RPMI8226 (cell line): Measurements from ENCODE around the gene PSMB9.
A peak's percentile ranks its signal among the peaks of the same experiment; 100 is the strongest.
"Not testable (repeated sequence)": the region's sequence is repeated elsewhere in the genome, so short reads cannot be mapped to it uniquely, and the experiment has no call there.

Experiments
- DNase-seq: peaks from one replicate; pipeline ENCODE4 v3.0.0-alpha.2; 2015

Gene PSMB9

GRCh38 chr6:32853541-32854375 is at the start of gene PSMB9, which contains the start of gene TAP1:
Gene PSMB9, plus strand, starts transcription at chr6:32854192. Its CDS starts 38 bp downstream, at chr6:32854230.
Gene TAP1, minus strand, starts transcription at chr6:32853704. Its CDS starts 68 bp downstream, at chr6:32853636.
- peak; percentile 94 for DNase-seq

GRCh38 chr6:32805404-32805803 is 48.6 kb upstream of the PSMB9 start:
- not testable (repeated sequence) for DNase-seq

- no peak for DNase-seq
These were observed 46.9 kb upstream of the PSMB9 start for GRCh38 chr6:32807020-32807580.

- no peak for DNase-seq
These were observed 44.8 kb upstream of the PSMB9 start for GRCh38 chr6:32809171-32809570.

- no peak for DNase-seq
These were observed 39.8 kb upstream of the PSMB9 start for GRCh38 chr6:32814145-32814544.

GRCh38 chr6:32815115-32815514 is 38.9 kb upstream of the PSMB9 start:
- no peak for DNase-seq

- DNase-seq, result peak; percentile 43
These were observed 38.0 kb upstream of the PSMB9 start for GRCh38 chr6:32815996-32816395.

- DNase-seq, result no peak
These were observed 37.2 kb upstream of the PSMB9 start, which contains the start of gene HLA-DOB for GRCh38 chr6:32816746-32817204. Gene HLA-DOB, minus strand, starts transcription at chr6:32817002. Its CDS starts 51 bp downstream, at chr6:32816951.

- no peak for DNase-seq
These were observed 35.1 kb upstream of the PSMB9 start for GRCh38 chr6:32818867-32819266.

GRCh38 chr6:32819729-32820128 is 34.3 kb upstream of the PSMB9 start:
- no peak for DNase-seq

- peak; percentile 6 for DNase-seq
These were observed 28.0 kb upstream of the PSMB9 start for GRCh38 chr6:32825966-32826365.

- no peak for DNase-seq
These were observed 27.0 kb upstream of the PSMB9 start for GRCh38 chr6:32827025-32827424.

GRCh38 chr6:32829495-32829894 is 24.5 kb upstream of the PSMB9 start:
- DNase-seq, result no peak

- DNase-seq, result no peak
These were observed 24.0 kb upstream of the PSMB9 start for GRCh38 chr6:32830017-32830416.

- DNase-seq, result no peak
These were observed 23.1 kb upstream of the PSMB9 start for GRCh38 chr6:32830936-32831335.

- DNase-seq, result no peak
These were observed 21.5 kb upstream of the PSMB9 start for GRCh38 chr6:32832535-32832934.

- DNase-seq, result no peak
These were observed 20.3 kb upstream of the PSMB9 start for GRCh38 chr6:32833664-32834063.

GRCh38 chr6:32835167-32835893 is 18.7 kb upstream of the PSMB9 start:
- DNase-seq, result no peak

- DNase-seq, result no peak
These were observed 17.1 kb upstream of the PSMB9 start for GRCh38 chr6:32836873-32837272.

- peak; percentile 9 for DNase-seq
These were observed 16.3 kb upstream of the PSMB9 start for GRCh38 chr6:32837651-32838113.

GRCh38 chr6:32838114-32838958 is 15.7 kb upstream of the PSMB9 start, which contains the start of gene TAP2:
Gene TAP2, minus strand, starts transcription at chr6:32838739. Its CDS starts 506 bp downstream, at chr6:32838233.
- DNase-seq, result peak; percentile 96

- no peak for DNase-seq
These were observed 14.6 kb upstream of the PSMB9 start for GRCh38 chr6:32839356-32839755.
